LNCaP clone FGC (cell line): ENCODE results near the gene ATP5F1E.

Experiments
- DNase-seq: peaks from one replicate; pipeline ENCODE4 v3.0.0-alpha.2; 2011; ENCODE audit warnings: low read depth
- H3K4me3 ChIP-seq: 2 replicates; pipeline ENCODE4 v1.5.1; 2011; ENCODE audit warnings: mild to moderate bottlenecking, low read depth, low read length, control low read depth
- TF ChIP-seq, protein P1 (sequence below): IDR thresholded peaks from 2 replicates; pipeline ENCODE4 v1.5.1; 2012; ENCODE audit warnings: mild to moderate bottlenecking; ENCODE audit not compliant: control insufficient read depth, insufficient read depth; ENCODE audit errors: extremely low read depth

The ATP5F1E gene

DNA sequence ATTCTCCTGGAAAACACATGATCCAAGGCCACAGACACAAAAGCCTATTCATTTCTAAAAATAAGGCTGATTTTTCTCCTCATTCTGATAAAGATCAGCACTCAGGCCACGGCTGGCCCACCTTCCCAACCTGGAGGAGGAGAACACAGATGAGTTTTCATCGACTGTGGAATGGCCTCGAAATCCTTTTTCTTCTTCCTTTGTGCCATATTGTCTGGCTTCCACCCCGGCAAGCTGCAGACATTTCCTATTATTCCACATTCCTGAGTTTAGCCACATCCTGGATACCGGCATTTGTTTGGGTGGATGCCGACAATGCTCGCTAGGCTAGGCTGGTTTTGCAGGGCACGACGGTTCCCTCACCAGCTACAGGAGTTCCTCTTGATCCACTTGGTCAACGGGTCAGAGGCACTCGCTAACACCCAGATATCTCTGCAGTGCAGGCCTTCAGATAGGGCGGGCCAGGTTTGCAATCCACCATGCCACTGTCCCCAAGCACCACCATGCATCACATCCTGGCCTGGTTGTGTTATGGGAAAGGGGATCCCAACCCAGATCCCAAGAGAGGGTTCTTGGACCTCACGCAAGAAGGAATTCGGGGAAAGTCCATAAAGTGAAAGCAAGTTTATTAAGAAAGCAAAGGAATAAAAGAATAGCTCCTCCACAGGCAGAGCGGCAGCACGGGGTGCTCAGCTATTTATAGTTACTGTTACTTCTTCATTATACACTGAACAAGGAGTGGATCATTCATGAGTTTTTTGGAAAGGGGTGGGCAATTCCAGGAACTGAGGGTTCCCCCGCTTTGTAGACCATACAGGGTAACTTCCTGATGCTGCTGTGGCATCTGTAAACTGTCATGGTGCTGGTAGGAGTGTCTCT is 20.9 kb downstream of the ATP5F1E start:
- DNase-seq: no peak
- TF ChIP-seq, protein P1, sequence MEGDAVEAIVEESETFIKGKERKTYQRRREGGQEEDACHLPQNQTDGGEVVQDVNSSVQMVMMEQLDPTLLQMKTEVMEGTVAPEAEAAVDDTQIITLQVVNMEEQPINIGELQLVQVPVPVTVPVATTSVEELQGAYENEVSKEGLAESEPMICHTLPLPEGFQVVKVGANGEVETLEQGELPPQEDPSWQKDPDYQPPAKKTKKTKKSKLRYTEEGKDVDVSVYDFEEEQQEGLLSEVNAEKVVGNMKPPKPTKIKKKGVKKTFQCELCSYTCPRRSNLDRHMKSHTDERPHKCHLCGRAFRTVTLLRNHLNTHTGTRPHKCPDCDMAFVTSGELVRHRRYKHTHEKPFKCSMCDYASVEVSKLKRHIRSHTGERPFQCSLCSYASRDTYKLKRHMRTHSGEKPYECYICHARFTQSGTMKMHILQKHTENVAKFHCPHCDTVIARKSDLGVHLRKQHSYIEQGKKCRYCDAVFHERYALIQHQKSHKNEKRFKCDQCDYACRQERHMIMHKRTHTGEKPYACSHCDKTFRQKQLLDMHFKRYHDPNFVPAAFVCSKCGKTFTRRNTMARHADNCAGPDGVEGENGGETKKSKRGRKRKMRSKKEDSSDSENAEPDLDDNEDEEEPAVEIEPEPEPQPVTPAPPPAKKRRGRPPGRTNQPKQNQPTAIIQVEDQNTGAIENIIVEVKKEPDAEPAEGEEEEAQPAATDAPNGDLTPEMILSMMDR: no peak
- no peak overlapping the region for H3K4me3 ChIP-seq

DNA sequence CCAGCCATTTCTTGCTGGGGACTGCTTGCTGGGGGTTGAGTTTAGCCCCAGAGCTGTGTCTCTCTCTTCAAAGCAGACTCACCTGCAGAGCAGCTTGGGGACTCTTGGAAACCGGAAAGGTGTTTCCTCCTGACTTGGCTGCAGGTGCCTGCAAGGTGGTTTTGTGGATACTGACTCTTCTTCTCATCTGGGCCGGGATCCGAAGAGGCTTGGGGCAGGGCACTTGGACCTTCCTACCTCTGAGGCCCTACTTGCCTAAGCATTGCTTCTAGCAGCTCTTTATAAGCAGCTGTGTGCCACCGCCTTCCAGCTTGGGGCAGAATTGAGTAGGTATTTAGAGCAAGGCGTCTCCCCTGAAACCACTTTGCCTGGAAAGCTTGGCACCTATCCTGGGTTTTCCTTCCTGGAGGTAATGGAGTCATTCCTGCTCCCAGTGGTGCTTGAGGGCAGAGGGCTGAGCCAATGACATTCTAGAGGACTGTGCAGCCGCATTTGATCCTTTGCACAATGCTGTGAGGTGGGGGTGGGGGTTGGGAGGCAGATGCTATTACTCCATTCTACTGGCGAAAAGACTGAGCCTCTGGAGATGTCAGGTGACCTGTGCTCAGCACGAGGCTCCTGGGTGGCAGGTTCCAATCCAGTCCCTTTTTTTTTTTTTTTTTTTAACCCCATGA is 21.7 kb downstream of the ATP5F1E start:
- TF ChIP-seq, protein P1: no peak
- no peak for DNase-seq
- no peak overlapping the region for H3K4me3 ChIP-seq

DNA sequence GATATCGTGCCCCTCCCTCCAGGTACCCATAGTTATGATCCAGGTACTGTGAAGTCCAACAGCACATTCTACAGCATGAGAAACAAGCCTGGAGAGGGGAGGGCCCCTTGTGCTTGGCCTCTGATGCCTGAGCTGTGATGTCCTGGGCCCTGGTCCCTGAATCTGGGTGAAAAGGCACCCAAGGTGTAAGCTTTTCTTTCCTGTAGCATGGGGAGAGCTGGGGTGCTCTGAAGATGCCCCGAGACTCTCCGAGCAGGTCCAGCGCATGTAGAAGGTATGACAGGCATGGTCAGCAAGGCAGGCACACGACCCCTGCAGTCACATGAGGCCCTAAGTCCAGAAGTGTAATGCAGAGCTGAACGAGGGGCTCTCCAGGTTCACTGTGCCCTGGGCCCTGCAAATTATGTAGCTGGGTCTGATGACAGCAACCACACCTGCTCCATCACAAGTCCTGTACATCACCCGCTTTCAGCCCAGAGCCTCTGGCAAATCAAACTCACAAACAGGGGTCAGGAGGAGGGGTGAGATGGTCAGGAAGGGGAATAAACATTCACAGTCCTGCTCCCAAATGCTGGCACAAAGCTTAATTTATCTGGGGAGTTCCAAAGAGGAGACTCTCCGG is 23.3 kb downstream of the ATP5F1E start:
- DNase-seq: no peak
- TF ChIP-seq, protein P1: no peak
- H3K4me3 ChIP-seq: no peak overlapping the region

DNA sequence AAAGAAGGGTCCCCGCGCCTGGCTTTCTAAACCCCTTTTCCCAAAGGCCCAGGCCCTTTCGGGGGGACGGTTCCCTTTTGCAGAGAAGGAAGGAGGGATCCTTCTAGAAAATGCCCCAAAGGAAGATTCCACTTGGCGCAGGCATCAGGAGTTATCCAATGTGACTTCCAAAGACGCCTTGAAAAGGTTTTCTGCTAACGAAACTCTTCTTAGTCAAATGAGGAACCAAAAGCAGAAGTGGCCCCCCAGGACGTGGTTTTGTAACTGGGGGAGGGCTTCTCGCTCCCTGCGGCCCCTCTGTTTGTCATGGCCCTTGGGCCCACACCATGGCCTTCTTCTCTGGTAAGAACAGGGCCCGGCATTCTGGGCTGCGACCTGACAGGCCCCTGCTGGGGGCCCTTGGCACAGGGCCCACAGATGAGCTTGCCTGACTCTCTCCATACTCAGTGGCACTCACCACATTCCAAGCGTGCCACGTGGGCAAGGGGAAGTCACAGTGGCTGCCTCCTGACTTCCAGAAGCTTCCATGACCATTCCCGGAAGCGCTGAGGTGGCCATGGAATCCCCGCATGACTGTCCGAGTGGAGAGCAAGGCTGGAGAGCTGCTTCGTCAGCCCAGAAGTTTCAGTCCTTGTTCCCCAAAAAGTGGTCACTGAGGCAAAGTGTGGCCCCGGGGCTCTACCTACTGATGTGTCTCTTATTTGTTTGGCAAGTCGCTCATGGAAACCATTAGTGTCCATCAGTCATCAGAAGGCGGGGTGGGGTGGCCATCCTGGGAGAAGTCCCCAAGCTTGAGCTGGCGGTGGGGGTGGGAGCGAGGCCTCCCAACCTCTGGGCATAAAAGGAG is 24.2 kb downstream of the ATP5F1E start:
- peak overlapping the region; percentile 81 for H3K4me3 ChIP-seq
- TF ChIP-seq, protein P1: no peak
- DNase-seq: no peak

DNA sequence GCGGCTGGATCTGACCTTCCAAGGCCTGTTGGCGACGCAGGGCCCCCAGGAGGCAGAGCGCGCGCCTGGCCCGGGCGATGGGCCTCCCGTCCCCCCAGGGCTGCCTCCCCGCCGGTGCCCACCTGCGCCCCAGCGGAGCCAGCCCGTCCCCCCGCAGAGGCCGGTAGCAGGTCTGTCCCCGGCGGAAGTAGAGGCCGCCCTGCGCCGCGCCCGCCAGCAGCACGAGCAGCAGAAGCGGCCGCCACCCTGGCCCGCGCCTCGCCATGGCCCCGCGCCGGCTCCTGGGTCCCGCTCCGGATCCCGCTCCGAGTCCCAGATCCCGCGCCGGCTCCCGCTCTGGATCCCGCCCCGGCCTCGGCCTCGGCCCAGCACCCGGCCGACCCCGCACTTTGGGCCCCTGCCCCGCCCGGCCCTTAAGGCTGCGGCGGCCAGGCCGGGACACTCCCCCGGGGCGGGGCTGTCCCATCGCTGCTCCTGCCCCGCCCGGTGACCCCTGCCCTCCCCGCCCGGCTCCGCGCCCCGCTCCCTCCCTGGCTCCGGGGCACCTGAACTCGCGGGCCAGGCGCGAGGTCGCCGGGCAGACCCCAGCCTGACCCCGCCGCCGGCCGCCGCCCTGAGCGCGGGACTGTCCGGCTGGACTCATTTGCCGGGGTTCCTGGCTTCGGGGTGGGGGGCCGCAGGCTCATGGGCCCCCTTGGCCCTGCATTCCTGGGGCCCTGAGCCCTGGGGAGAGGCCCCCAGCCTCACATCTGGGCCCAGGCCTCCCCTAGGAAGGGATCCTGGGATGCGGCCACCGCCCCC is 25.1 kb downstream of the ATP5F1E start, which contains the start of gene CTSZ:
Gene CTSZ (minus strand): TSS at position 391 of the 801 bp plus-strand sequence. CDS start 126 bp downstream, at position 265.
- DNase-seq: no peak
- H3K4me3 ChIP-seq: peak within 1 kb of the TSS; percentile 81
- TF ChIP-seq, protein P1: no peak
